Measurements from ENCODE around the gene SNED1.

- TF ChIP-seq ZNF350 (tag by site-specific recombination; IDR thresholded peaks at IDR 0.05) (no peak), ZNF777 (tag by site-specific recombination; IDR thresholded peaks at IDR 0.05; ENCODE audit: borderline replicate concordance) (no peak), CTCF (tag by site-specific recombination; IDR thresholded peaks at IDR 0.05) (no peak), KLF16 (tag by site-specific recombination; IDR thresholded peaks at IDR 0.05) (no peak), REST (tag by site-specific recombination; IDR thresholded peaks at IDR 0.05) (no peak), ZNF2 (tag by site-specific recombination; IDR thresholded peaks at IDR 0.05) (no peak), ZSCAN18 (tag by site-specific recombination; IDR thresholded peaks at IDR 0.05) (no peak), ZNF561 (tag by site-specific recombination; IDR thresholded peaks at IDR 0.05; ENCODE audit: borderline replicate concordance) (no peak), ZBTB1 (tag by site-specific recombination; IDR thresholded peaks at IDR 0.05) (no peak), ZNF658 (tag by site-specific recombination; IDR thresholded peaks at IDR 0.05) (no peak)
Measured at GRCh38 chr2:241047253-241048010, 49.0 kb downstream of the SNED1 start.
